Cardiac muscle cell (in vitro differentiated cells and primary cell): ENCODE measurements around the gene CARHSP1. TPM values are rescaled to one million over a fixed set of nuclear protein-coding genes. Genes with fewer than 3 reads are reported as not detected.
"Not testable (repeated sequence)": the region's sequence is repeated elsewhere in the genome, so short reads cannot be mapped to it uniquely, and the experiment has no call there.

Experiments used
- DNase-seq, 2 donors: peaks; one replicate each; pipeline versions ENCODE4 v3.0.0 to v3.0.0-alpha.2; 2010 to 2017; ENCODE audit warnings: low read depth in 1 of 2, low spot score in 1 of 2
- H3K27ac ChIP-seq: fragments of 200-600 bp; sonication (generic); 2 replicates; pipeline ENCODE4 v1.5.1; 2016
- H3K27me3 ChIP-seq: fragments of 200-600 bp; sonication (generic); 2 replicates; pipeline ENCODE4 v1.6.0; 2016; ENCODE audit warnings: control low read depth
- H3K36me3 ChIP-seq: fragments of 200-600 bp; sonication (generic); 2 replicates; pipeline ENCODE4 v1.5.1; 2016; ENCODE audit warnings: control low read depth
- H3K4me1 ChIP-seq: fragments of 200-600 bp; sonication (generic); 2 replicates; pipeline ENCODE4 v1.8.1; 2017; ENCODE audit warnings: low read depth, mild to moderate bottlenecking, mixed run types
- H3K4me3 ChIP-seq: fragments of 200-600 bp; sonication (generic); 2 replicates; pipeline ENCODE4 v1.5.1; 2016; ENCODE audit warnings: mild to moderate bottlenecking
- H3K9me3 ChIP-seq: fragments of 200-600 bp; sonication (generic); 2 replicates; pipeline ENCODE4 v1.5.1; 2017; ENCODE audit warnings: low read depth, mild to moderate bottlenecking, control low read depth
- polyA plus RNA-seq: library from polyadenylated mRNA; unstranded; fragments of >200 nt; fragmentation: Nextera tagmentation; extraction: Ambion mirVana; gene quantifications from 2 replicates; pipeline ENCODE4 v1.2.1, GENCODE V29; 2016
- total RNA-seq: library from RNA; depleted of rRNA; stranded (reverse); fragments of >200 nt; gene quantifications from 2 replicates; pipeline ENCODE4 v1.2.3, GENCODE V29; 2016
- TF ChIP-seq, protein P1 (sequence below): IDR thresholded peaks from 2 replicates; pipeline ENCODE4 v1.5.1; 2012; ENCODE audit warnings: low read depth, mild to moderate bottlenecking, low read length

CARHSP1 gene
- total RNA-seq (158 and 165 TPM in 2 replicates), polyA plus RNA-seq (125 and 174 TPM in 2 replicates)

DNA sequence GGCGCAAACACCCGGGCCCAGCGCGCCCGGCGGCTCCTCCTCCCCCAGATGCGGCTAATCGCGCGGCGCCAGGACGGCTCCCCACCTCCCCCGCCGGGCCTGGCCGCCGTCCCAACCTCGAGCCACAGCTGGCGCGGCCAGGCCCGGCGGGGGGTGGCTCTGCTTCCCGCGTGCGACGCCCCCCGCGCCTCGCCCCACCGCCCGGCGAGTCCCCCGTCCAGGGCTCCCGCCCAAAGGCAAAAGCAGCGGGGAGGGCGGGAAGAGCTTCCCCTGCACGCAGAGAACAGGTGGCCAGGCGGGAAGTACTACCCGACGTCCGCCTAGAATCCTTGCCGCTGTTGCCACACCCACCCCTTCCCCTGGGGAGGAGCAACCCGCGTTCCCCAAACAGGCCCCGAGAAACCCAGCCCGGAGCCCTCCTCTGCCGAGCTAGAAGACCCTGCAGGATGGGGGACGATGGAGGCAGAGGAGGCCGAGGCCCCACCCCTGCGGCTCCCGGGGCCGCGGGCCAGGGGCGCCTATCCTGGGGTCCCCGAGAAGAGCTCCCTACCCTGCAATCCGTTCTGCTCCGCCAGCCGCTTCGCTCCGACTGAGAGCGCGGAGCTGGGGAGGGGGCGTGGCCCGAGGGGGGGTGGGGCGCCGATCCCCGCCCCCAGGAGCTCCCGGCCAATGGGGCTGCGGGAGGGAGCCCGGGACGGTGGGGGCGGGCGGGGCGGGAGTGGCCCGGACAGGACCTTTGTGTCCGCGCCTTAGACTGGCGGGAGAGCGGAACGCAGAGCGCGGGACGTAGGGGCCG is at the start of gene CARHSP1:
TSS of gene CARHSP1 (minus strand) at position 591 of the 796 bp plus-strand sequence. CDS start 9,678 bp downstream, outside the sequence.
- Histone ChIP-seq H3K4me3 (peak within 1 kb of the TSS; percentile 97), H3K27ac (peak within 1 kb of the TSS; percentile 89), H3K4me1 (peaks cover 24% of the 10 kb centered on the region), H3K9me3 (no peaks in the 10 kb centered on the region), H3K27me3 (no peaks in the 10 kb centered on the region), H3K36me3 (no peaks in the 10 kb centered on the region)
- TF ChIP-seq, protein P1, sequence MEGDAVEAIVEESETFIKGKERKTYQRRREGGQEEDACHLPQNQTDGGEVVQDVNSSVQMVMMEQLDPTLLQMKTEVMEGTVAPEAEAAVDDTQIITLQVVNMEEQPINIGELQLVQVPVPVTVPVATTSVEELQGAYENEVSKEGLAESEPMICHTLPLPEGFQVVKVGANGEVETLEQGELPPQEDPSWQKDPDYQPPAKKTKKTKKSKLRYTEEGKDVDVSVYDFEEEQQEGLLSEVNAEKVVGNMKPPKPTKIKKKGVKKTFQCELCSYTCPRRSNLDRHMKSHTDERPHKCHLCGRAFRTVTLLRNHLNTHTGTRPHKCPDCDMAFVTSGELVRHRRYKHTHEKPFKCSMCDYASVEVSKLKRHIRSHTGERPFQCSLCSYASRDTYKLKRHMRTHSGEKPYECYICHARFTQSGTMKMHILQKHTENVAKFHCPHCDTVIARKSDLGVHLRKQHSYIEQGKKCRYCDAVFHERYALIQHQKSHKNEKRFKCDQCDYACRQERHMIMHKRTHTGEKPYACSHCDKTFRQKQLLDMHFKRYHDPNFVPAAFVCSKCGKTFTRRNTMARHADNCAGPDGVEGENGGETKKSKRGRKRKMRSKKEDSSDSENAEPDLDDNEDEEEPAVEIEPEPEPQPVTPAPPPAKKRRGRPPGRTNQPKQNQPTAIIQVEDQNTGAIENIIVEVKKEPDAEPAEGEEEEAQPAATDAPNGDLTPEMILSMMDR = no peak
- peak; percentile 92 to 95 for DNase-seq

DNA sequence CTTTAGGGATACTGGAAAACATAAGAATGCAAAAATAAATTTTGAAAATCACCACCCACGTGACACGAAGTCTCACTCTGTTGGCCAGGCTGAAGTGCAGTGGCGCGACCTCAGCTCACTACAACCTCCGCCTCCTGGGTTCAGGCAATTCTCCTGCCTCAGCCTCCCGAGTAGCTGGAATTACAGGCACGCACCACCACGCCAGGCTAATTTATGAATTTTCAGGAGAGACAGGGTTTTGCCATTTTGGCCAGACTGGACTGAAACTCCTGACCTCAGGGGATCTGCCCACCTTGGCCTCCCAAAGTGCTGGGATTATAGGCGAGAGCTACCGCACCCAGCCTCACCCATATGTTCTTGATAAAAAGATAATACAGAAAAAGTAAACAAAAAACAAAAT is 48.5 kb upstream of the CARHSP1 start:
- H3K27ac ChIP-seq, H3K4me3 ChIP-seq, H3K9me3 ChIP-seq, H3K4me1 ChIP-seq, H3K27me3 ChIP-seq, DNase-seq: not testable (repeated sequence)
- peaks cover 85% of the 10 kb centered on the region for H3K36me3 ChIP-seq

DNA sequence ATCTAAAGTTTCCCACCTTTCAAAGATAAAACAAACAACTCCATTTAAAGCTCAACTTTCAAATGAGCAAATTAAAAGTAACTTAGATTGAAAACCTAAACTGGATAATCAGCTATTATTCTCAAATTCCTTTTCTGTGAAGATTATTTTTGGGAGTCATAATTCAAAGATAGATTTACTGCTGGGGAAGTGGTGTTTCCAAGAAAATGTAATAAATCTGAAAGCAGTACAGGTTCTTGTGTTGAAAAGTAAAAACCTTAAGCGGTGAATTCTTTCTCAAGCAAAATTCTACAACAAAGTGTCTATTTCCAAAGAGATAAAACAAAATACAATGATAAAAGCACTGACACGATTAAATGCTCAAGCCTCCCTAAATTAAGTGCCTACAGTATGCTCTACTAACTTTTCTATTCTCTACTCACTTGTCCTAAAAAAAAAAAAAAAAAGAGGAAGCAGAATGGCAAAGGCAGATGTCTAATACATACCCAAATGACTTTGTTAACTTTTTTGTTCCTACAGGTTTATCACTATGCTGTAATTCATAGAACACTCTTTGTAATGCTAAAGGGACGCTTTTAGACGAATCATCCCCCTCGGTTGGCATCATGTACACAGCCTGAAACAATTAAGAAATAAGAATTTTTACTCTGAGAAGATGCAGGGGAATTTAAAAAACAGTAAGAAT is 47.9 kb upstream of the CARHSP1 start:
- TF ChIP-seq, protein P1 = no peak
- Histone ChIP-seq H3K4me3 (no peak overlapping the region), H3K4me1 (no peaks in the 10 kb centered on the region), H3K36me3 (peaks cover 79% of the 10 kb centered on the region), H3K27me3 (no peaks in the 10 kb centered on the region), H3K9me3 (no peaks in the 10 kb centered on the region), H3K27ac (no peak overlapping the region)
- DNase-seq = no peak

DNA sequence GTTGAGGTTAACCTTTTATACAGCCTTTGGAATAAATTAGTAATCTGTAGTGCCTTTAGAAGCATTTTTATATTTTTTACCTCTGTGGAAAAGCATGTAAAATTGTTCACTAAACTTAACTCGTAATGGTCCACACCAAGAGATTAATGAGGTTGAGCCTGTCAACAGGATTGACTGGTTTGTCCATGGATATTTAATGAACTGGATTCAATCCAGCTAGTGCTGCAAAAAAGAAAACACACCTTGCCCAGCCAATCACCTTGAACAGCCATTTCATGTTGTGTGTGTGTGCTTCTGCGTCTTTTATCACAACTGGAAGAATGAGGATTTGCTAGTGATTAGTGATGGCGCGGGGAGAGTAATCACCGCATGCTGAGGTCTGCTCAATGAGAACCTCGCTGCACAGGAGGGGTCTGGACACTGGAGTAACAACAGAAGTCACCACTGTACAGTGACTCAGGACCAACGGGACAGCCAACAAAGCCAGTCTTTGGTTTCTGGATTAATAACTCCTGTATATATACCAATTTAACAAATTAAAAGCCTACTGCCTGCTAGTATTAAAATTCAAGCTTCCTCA is 47.0 kb upstream of the CARHSP1 start:
- no peaks in the 10 kb centered on the region for H3K9me3 ChIP-seq
- TF ChIP-seq, protein P1 = no peak
- no peaks in the 10 kb centered on the region for H3K27me3 ChIP-seq
- H3K4me1 ChIP-seq = no peaks in the 10 kb centered on the region
- H3K36me3 ChIP-seq = peaks cover 77% of the 10 kb centered on the region
- no peak for DNase-seq
- H3K4me3 ChIP-seq = no peak overlapping the region
- no peak overlapping the region for H3K27ac ChIP-seq

DNA sequence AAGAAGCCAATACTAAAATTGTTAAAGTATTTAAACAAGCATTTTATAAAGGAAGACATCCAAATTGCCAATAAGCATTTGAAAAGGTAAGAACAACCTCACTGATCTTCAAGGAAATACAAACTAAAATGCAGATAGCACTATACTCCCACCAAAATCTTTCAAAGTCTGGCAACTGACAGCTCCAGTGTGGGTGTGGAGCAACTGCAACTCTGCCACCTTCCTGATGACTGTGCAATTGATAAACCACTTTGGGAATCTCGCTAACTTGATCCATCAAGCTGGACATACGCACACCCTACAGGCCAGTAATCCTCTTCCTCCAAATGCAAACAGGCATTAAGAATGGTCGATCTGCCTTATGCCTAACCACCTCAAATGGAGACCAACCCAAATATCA is 45.3 kb upstream of the CARHSP1 start:
- H3K36me3 ChIP-seq = peaks cover 68% of the 10 kb centered on the region
- no peaks in the 10 kb centered on the region for H3K9me3 ChIP-seq
- no peaks in the 10 kb centered on the region for H3K4me1 ChIP-seq
- H3K27me3 ChIP-seq = no peaks in the 10 kb centered on the region
- DNase-seq = no peak
- H3K27ac ChIP-seq = no peak overlapping the region
- TF ChIP-seq, protein P1 = no peak
- H3K4me3 ChIP-seq = no peak overlapping the region

DNA sequence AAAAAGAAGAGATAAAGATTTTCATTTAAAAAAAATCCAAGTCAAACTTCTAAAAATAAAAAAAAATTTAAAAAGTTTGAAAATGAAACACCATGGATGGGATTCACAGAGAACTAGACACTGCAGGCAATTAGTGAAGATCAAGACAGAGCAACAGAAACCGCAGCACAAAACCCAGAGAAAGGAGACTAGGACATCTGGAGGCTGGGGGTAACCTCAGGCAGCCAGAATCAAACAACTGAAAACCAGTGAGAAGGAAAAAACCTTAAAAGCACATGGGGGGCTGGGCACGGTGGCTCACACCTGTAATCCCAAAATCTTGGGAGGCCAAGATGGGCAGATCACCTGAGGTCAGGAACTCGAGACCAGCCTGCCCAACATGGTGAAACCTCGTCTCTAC is 44.0 kb upstream of the CARHSP1 start:
- Histone ChIP-seq H3K27me3 (no peaks in the 10 kb centered on the region), H3K36me3 (peaks cover 68% of the 10 kb centered on the region), H3K27ac (no peak overlapping the region), H3K4me1 (no peaks in the 10 kb centered on the region), H3K4me3 (no peak overlapping the region), H3K9me3 (no peaks in the 10 kb centered on the region)
- no peak for DNase-seq
- TF ChIP-seq, protein P1 = no peak
